ENCODE data around the gene CHGA. TPM values are rescaled to one million over a fixed set of nuclear protein-coding genes. Genes with fewer than 3 reads are reported as not detected.

CHGA gene
- total and polyA plus RNA-seq, 4 donors: 0.05 TPM; not detected in 3

- WGBS: 17% methylated on average over 12 of the region's 12 CpGs
- Histone ChIP-seq H3K36me3 (ENCODE audit: control insufficient read depth in 4 of 4, insufficient read depth in 3 of 4, low read depth in 1 of 4, low read length in 3 of 4) (no peaks in the 10 kb centered on the region), H3K9ac (ENCODE audit: low read depth in 1 of 2, low read length in 2 of 2) (no peak overlapping the region), H3K4me1 (ENCODE audit: control insufficient read depth in 4 of 4, insufficient read depth in 4 of 4, low read length in 3 of 4) (peaks cover 1 to 38% (median 30%) of the 10 kb centered on the region in 4 donors), H3K9me3 (ENCODE audit: control insufficient read depth in 4 of 4, low read length in 3 of 4) (no peaks in the 10 kb centered on the region), H3K27ac (ENCODE audit: low read depth in 1 of 2, low read length in 2 of 2) (peak overlapping the region in 1 of 2 donors; percentile 16), H3K4me3 (ENCODE audit: low read depth in 1 of 3, low read length in 3 of 3) (peak overlapping the region in 2 of 3 donors; percentile 20 to 49), H3K27me3 (ENCODE audit: control insufficient read depth in 4 of 4, insufficient read depth in 4 of 4, low read length in 3 of 4) (no peaks in the 10 kb centered on the region)
- no peak for DNase-seq (ENCODE audit: low spot score)
- TF ChIP-seq HNF4G (IDR thresholded peaks at IDR 0.05): no peak
- peak; percentile 5 for TF ChIP-seq MAX (IDR thresholded peaks at IDR 0.05)
- TF ChIP-seq TAF1 (conservative IDR thresholded peaks at IDR 0.05): no peak
- TF ChIP-seq NR2F2 (IDR thresholded peaks at IDR 0.05): no peak
- TF ChIP-seq RXRA (IDR thresholded peaks at IDR 0.05): peak; percentile 58 to 71
- TF ChIP-seq CTCF (IDR thresholded peaks at IDR 0.05; ENCODE audit: low read depth, low read length, missing input control): peak; percentile 57
- no peak for TF ChIP-seq FOXA2 (IDR thresholded peaks at IDR 0.05)
- TF ChIP-seq EGR1 (IDR thresholded peaks at IDR 0.05; ENCODE audit: low read depth in 2 of 2): no peak
- TF ChIP-seq ZBTB33 (IDR thresholded peaks at IDR 0.05): no peak
- peak; percentile 88 for TF ChIP-seq YY1 (IDR thresholded peaks at IDR 0.05)
- TF ChIP-seq HNF4A (conservative IDR thresholded peaks at IDR 0.05): peak; percentile 49 to 53
- peak; percentile 44 for TF ChIP-seq SP1 (IDR thresholded peaks at IDR 0.05)
- TF ChIP-seq JUND (IDR thresholded peaks at IDR 0.05): no peak
- no peak for TF ChIP-seq GABPA (IDR thresholded peaks at IDR 0.05 in 1 of 2, conservative IDR thresholded peaks at IDR 0.05 in 1 of 2)
- peak; percentile 33 for TF ChIP-seq REST (IDR thresholded peaks at IDR 0.05)
- TF ChIP-seq ATF3 (IDR thresholded peaks at IDR 0.05): no peak
- TF ChIP-seq RAD21 (IDR thresholded peaks at IDR 0.05): peak; percentile 91 to 92
- no peak for TF ChIP-seq FOXA1 (IDR thresholded peaks at IDR 0.05)
Measured at GRCh38 chr14:92880851-92881250, 42.1 kb upstream of the CHGA start.

All from liver (tissue), 9 donors.